ENCODE measurements around the gene MYO1H.

DNA sequence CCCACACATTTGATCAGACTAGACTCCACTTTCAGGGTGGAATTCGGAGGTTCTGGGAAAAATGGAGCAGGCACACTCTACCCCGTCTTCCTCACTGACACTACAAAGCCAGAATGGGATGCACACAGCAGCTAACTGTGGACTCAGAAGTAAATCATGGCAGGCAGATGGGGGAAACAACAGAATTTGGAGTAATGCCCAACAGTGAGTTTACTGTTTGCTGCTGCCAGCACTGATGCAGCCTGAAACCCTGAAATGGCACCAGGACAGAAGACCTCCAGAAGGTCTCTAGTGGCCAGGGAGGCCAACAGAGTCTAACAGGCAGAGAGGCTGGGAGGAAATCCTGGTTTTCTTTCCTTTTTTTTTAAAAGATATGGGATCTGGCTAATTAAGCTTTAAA lies 104.8 kb downstream of the MYO1H start:
- no peak for TF ChIP-seq CTCF (IDR thresholded peaks at IDR 0.05; ENCODE audit: insufficient read depth, low read length)
- no peak for TF ChIP-seq POLR2AphosphoS5 (IDR thresholded peaks at IDR 0.05; ENCODE audit: low read depth)
- no peak for TF ChIP-seq GABPA (IDR thresholded peaks at IDR 0.05; ENCODE audit: low read depth)
